NCI-H146 (cell line): ENCODE measurements around the gene NNMT.

ENCODE experiments used
- DNase-seq: peaks from one replicate; lab custom pipeline; 2025; lab: John Stamatoyannopoulos, UW

NNMT gene

GRCh38 chr11:114263513-114264170, 32.6 kb upstream of the NNMT start:
- no peak for DNase-seq

DNA sequence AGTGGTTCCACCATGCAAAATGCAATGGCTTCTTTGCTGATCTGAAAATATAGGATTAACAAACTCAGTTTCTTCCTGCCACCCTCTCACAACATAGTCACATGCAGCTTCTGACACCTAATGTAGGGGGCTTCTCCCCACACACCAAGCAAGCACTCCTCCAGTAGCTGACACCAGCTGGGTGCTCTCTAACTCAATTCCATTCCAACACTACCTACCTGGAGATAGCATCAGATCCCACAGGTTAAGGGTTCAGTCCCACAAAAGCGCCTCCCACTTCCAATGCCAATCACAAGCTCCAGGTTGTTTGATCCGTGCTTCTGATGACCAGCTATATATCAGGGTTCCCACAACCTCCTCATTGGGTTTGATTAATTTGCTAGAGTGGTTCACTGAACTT, 31.8 kb upstream of the NNMT start:
- no peak for DNase-seq

- no peak for DNase-seq
Measured at GRCh38 chr11:114265122-114265878, 30.9 kb upstream of the NNMT start.

DNA sequence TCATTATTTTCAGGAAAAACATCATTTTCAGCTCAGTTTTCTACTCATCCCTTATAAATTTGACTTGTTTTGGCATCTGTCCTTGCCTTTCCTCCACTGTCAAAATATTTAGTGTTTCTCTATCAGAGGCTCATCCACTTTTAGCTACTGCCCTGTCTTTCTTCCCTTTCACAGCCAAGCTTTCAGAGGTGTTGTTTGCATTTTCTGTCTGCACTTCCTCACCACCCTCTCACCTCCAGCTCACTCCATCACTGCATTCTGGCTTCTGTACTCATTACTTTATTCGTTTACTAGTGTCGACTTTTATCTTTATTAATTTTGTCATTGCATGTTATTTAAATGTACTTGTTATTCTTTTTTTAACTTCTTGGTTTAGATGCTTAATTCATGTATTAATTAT, 26.7 kb upstream of the NNMT start:
- no peak for DNase-seq

- no peak for DNase-seq
Measured at GRCh38 chr11:114270531-114271270, 25.5 kb upstream of the NNMT start.

DNA sequence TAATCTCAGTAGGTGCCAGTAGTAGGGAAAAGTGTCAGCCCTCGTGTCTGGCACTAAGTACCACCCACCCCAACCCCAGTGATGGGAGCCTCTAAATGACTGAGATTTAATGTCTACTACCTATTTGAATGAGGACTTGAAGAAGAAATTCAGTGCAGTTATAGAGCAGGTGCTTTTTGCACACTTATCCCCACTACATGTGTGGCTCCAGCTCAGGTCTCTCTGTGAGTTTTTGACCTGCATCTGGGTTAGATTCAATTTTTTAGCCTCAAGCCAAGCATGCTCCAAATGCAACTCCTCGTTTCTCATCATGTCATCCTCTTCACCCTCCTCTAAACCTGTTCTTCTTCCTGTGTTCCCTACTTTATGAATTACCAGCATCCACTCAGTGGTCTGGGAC, 24.9 kb upstream of the NNMT start:
- DNase-seq: no peak

GRCh38 chr11:114272311-114272710, 23.9 kb upstream of the NNMT start:
- DNase-seq: no peak

- DNase-seq: no peak
Measured at GRCh38 chr11:114273071-114273470, 23.1 kb upstream of the NNMT start.

DNA sequence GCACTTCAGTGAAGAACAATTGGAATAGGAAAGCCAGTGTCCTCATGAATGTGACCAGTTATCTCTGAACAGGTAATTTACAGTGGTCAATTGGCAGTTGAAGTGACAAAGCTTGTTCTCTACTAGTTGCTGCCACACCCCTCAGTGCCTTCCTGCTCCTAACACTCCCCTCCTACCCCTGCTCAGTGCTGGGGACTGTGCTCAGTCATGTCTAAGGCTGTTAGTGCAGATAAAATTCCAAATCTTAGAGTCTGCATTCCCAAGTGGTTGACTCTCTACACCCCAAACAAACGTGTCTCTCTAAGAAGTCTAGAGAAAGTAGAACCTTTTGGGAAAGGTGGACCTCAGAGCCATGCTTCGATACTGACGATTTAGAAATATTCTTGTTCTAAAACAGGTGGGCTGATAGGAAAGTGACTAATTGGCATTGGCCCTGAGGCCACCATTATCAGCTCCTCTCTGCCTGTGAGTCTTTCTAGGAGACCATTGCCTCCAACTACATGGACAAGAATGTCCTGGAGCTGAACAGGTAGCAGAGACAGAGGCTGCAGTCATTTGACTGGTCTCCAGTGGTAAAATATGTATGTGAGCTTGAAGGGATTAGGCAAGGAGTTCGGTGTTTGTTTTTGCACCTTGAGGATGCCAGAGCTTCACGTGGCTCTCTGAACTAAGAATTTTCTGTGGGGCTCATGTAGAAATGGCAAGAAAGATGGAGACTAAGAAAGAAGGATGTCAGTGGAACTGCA, 22.1 kb upstream of the NNMT start:
- DNase-seq: no peak

DNA sequence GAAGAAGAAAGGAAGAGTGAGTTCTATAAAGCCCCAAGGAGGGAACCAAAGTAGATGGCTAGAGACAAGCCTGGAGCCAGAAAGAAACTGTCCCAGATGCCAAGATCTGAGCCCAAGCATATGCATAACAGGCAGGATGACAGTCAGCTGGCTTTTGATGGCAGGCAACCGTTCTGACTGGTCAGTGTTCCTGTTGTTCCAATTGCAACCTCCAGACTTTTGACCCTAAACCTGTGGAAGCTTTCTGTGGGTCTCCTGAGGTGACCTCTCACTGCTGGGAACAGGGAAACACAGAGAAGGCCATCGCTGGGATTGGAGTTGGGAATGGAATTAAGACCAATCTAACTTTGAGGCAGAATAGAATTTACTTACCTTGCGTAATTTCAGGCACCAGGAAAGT, 21.6 kb upstream of the NNMT start:
- DNase-seq: no peak

DNA sequence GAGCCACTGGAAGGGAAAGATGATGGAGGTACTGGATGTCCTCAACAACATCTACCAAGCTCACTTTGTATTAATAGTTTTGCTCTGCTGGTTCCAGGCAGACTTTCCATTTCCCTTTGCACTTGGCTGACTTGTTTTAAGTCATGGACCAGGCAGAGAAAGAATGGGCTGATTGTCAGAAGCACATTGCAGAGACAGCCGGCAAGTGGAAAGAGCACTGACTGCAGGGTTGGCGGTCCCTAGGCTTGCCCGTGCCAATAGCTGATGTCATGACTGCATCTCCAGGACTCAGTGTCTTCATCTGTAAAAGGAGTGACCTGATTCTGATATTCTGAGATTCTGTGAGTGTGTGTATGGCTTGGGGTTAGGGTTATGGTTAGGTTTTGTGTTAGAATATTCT, 20.9 kb upstream of the NNMT start:
- no peak for DNase-seq

- no peak for DNase-seq
Measured at GRCh38 chr11:114276077-114276476, 20.1 kb upstream of the NNMT start.

DNA sequence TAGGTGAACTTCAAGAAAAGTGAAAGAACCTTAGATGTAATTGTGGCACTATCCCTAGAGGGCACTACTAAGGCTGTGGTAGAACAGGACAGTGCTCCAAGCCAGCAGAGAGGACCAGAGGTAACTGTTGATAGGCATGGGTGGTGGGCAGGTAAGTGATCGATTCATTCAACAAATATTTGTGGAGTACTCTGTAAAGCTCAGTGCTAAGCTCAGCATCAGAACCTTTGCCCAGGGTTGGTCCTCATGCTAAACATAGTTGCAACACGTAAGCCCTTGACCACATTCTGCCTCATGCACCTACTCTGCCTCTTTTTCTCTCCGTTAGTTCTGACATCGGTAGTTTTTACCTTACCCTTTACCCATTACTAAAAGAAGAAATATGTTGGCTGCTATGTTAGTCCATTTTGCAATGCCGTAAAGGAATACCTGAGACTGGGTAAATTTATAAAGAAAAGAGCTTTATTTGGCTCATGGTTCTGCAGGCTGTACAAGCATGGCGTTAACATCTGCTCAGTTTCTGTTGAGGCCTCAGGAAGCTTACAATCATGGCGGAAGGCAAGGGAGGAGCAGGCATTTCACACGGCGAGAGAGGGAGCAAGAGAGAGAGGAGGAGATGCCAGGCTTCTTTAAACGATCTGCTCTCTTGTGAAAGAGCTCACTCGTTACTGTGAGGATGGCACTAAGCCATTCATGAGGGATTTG, 18.4 kb upstream of the NNMT start:
- no peak for DNase-seq

DNA sequence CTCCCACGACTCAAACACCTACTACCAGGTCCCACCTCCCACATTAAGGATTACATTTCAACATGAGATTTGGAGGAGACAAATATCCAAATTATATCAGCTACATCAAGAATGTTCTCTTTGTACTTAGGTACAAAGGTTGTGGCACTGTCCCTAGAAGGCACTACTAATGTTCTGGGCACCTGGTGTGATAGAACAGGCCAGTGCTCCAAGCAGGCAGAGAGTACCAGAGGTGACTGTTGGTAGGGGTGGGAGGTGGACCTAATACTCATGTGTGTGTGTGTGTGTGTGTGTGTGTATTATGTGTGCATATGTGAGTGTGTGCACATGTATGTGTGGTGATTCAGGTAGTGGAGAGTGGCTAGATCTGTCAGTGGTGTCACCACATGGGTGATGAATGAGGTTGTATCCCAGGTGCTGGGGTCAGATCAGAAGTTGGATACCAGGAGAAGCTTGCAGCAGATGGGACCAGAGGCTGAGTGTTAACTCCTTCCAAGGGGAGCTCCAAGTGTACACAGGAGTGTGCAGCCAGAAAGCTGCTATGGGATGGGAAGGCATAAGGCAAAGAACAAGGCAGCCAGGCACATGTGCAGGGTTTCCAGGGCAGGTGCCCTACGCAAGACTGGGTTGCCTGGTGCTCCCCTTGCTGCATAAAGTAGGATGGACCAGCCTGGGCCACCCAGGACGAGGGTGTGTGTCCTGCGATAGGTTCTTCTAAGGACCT, 17.7 kb upstream of the NNMT start:
- DNase-seq: no peak

GRCh38 chr11:114279792-114280546, 16.2 kb upstream of the NNMT start:
- no peak for DNase-seq

- DNase-seq: peak; percentile 93
Measured at GRCh38 chr11:114280696-114281095, 15.5 kb upstream of the NNMT start.

DNA sequence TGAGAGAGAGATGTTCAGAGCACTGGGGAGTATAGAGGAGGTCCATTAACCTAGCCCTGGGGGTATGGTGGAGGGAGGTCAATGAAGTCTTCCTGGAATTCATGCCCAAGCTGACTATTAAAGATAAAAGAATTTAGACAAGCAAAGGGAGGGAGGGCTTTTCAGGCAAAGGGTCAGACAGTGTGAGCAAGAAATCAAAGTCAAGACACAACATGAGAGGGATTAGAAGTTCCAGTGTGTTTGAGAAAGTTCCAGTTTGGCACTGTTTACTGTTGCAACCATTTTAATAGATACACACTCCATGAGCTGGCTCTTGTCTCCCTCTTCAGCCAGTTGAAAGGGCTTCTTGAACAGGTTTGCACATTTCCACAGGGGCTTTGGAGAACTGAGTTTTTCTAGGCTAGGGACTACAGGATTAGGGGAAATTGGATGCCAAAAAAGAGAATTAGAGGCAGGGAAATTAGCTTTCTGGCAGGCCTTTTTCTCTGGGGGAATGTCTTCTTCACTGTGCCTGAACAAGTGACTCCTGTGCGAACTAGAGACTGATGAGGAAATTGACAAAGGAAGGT, 14.7 kb upstream of the NNMT start:
- DNase-seq: no peak

- no peak for DNase-seq
Measured at GRCh38 chr11:114282488-114282887, 13.7 kb upstream of the NNMT start.

DNA sequence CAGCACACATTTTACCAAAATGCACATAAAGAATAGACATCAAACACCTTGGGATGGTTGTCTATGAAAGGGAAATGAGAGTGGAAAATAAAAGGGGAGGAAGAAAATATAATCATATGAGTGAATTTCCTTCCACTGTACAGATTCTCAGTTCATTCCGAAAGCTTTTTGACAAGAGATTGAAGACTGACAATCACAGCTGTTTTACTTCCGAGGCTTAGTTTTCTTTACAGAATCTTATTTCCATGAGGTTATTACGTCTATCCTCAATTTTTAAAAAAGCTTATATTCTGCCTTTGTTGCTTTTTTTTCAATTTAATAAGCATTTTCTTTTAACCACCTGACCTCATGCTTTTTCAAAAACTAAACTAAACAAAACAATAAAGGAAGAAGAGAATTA, 12.8 kb upstream of the NNMT start:
- DNase-seq: no peak

DNA sequence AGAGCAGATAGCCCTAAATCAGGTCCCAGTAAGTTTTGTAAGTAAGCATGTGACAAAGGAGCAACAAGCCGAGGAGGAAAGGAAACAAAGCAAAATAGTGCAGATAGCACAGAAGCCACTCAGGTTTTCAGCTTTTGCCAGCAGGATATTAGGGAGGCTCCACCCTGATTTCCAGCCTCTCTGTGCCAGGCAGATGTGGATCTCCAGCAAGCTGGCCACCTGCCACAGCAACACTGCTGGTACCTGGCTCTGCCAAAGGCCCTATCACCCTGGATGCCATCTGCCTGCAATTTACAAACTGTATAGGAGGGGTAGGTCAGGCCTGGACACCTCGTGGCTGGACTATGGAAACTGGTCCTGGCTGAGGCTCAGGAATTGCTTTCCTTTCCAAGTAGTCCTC, 12.2 kb upstream of the NNMT start:
- DNase-seq: peak; percentile 74
